Right cardiac atrium (tissue), 5 donors: Measurements from ENCODE around the gene RNF130. TPM values are rescaled to one million over a fixed set of nuclear protein-coding genes. Genes with fewer than 3 reads are reported as not detected.
"Not testable (repeated sequence)": the region's sequence is repeated elsewhere in the genome, so short reads cannot be mapped to it uniquely, and the experiment has no call there.

Experiments
- ATAC-seq, 2 donors: fragments of 200-7000 bp; cut with Tn5 transposase; one replicate each; pipeline versions ENCODE4 v1.8.0 to v1.9.1; 2020; ENCODE audit warnings: moderate library complexity in 2 of 2, mild to moderate bottlenecking in 1 of 2
- DNase-seq, 3 donors: peaks; one replicate each; pipeline ENCODE4 v3.0.0-alpha.2; 2020
- H3K27ac ChIP-seq: one replicate; pipeline ENCODE4 v1.5.1; 2013; ENCODE audit warnings: mild to moderate bottlenecking, low read length, control low read depth, moderate library complexity
- H3K27me3 ChIP-seq: one replicate; pipeline ENCODE4 v1.6.1; 2013; ENCODE audit not compliant: control insufficient read depth, insufficient read depth
- H3K4me1 ChIP-seq: one replicate; pipeline ENCODE4 v1.6.1; 2013; ENCODE audit warnings: low read length; ENCODE audit not compliant: control insufficient read depth, insufficient read depth
- H3K4me3 ChIP-seq: one replicate; pipeline ENCODE4 v1.5.1; 2013; ENCODE audit warnings: low read length, control low read depth
- H3K9me3 ChIP-seq: one replicate; pipeline ENCODE4 v1.6.1; 2013; ENCODE audit warnings: low read length; ENCODE audit not compliant: control insufficient read depth
- WGBS: extraction: QIAGEN DNeasy Blood & Tissue Kit; methylation state at CpG from one replicate; pipeline ENCODE4 v1.1.7; 2013; 5-methylcytosine and 5-hydroxymethylcytosine counted together
- intact Hi-C, 4 donors: fragments of 100-400 bp; cut with DNase I; formaldehyde crosslinking; loops; one replicate each; pipeline versions ENCODE4 v1.11.0 to v1.14.0; 2022 to 2023
- polyA plus RNA-seq: library from polyadenylated mRNA; stranded (reverse); fragments of 200-250 nt; gene quantifications from one replicate; pipeline ENCODE4 v1.2.3, GENCODE V29; 2013
- total RNA-seq, 4 donors: library from RNA; stranded (reverse); fragmentation: NEBNext Ultra II Directional; extraction: Animal tissue kit (Norgen Biotek cat#: 25700); gene quantifications; one replicate each; pipeline ENCODE4 v1.2.1, GENCODE V29; 2021
- donor health status: healthy with polysubstance abuse.
- donor health status: DM: no; HTN: yes; CAD: no.
- donor health status: DM: no; HTN: no; CAD: no.
- donor health status: DM: no; HTN: yes; CAD: no; lungs with severe emphysema.
- donor health status: DM: yes; HTN: yes; CAD: no.

RNF130 gene
- total and polyA plus RNA-seq, 5 donors = 40.8 to 51.6 (median 48.2) TPM

DNA sequence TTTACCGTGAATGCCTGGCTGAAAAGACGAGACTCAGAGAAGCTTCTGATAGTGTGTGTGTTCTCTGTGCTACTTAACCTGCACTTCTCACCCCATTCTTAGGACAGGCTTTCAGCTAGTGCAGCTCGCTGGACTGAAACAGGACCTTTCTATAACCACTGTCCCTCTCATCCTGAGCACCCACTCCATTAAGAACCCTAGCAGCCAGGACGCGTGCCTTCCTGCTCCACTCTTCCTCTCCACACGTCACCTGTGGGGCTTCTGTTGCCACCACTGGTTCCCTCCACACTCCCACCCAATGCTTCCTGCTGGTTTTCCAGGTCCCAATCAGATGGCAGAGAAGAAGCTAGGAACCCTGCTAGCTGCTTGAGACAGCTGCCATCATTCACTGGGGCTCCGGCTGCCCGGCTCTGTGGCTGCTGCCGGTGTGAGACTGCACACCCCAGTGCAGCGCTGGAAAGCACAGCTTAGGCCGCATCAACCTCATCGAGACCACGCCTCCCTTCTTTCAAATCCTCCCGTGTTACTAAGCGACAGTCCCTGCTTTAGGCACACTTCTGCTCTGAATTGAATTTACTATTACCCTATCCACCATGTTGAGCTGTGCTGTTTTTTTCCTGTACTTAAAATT, 44.0 kb downstream of the RNF130 start:
- intact Hi-C loops = no loop called here
- peak; percentile 26 to 32 for ATAC-seq
- 86% methylated on average over 15 of the region's 15 CpGs for WGBS
- DNase-seq = no peak
- no peaks in the 10 kb centered on the region for H3K9me3 ChIP-seq
- no peak overlapping the region for H3K27ac ChIP-seq
- peaks cover 2% of the 10 kb centered on the region for H3K4me1 ChIP-seq
- no peak overlapping the region for H3K4me3 ChIP-seq
- no peaks in the 10 kb centered on the region for H3K27me3 ChIP-seq

DNA sequence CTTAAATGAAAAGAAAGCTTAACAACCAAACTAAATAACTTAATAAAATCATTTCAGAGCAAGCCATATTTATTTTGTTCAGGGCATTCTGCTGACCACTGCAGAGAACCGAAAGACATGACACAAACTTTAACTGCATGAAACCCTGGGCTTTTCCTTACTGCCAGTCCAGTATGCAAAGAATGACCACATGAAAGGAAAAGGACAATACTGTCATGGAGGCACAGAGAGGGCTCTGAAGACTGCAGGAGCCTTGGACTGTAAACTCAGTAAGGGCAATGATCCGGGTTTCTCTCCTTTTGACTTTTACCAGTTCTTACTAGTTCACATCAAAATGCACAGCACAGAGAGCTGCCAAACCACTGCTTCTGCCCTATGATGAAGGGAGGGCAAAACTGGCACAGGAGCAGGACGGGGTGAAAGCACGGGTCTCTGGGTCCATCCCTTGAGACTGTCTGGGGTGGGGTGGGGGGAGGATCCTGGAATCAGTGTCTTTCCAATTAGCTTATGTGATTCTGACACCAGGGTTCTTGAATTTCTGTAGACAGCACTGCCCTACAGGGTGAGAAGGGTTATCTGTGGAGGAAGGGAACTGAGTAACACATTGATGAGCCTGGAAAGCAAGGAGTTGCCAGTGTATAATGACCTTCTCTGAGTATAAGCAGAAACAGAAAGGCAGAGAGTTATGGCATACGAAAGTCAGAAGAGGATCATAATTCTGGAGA, 44.7 kb downstream of the RNF130 start:
- 65% methylated on average over 5 of the region's 5 CpGs for WGBS
- no peak overlapping the region for H3K27ac ChIP-seq
- H3K27me3 ChIP-seq = no peaks in the 10 kb centered on the region
- no peaks in the 10 kb centered on the region for H3K9me3 ChIP-seq
- peak; percentile 38 to 57 for ATAC-seq
- intact Hi-C loops = no loop called here
- no peak for DNase-seq
- H3K4me3 ChIP-seq = no peak overlapping the region
- peaks cover 2% of the 10 kb centered on the region for H3K4me1 ChIP-seq

DNA sequence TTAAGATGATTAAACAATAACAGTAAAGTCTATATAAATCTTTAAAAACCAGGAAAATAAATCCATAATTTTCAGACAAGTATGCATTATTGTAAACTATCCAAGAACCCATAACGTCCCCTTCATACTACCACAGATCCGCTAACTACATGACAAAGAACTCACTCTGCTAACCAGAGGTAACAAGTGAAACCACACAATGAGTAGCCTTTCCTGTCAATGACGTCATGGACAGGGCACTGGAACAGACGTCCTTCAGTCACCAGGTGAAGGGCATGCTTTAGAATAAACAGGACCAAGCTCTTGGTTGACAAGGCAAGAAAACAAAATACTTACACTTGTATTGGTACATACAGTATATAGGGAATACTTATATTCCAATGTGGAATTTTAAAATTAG, 45.2 kb downstream of the RNF130 start:
- Histone ChIP-seq H3K27me3 (no peaks in the 10 kb centered on the region), H3K27ac (no peak overlapping the region), H3K4me3 (no peak overlapping the region), H3K4me1 (peaks cover 2% of the 10 kb centered on the region), H3K9me3 (no peaks in the 10 kb centered on the region)
- DNase-seq = no peak
- peak; percentile 43 to 83 for ATAC-seq
- intact Hi-C loops = no loop called here
- WGBS = 31% methylated on average over 4 of the region's 4 CpGs

DNA sequence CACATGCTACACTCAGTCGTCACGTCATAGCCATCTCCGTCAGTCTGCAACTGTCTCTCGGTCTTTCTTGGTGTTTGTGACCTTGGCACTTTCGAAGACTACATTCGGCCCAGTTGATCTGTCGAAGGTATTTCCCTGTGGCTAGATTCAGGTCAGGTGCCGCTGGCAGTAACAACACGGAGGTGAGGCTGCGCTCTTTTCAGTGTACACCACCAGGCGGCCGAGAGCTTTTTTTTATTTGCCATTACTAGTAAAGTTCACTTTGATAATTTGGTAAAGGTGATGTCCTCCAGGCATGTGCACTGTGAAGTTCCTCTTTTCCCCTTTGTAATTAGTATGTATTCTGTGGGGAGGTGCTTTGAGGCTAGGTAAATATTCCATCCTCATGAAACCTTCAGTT, 49.7 kb downstream of the RNF130 start:
- ATAC-seq (no peak), DNase-seq (no peak)
- no peaks in the 10 kb centered on the region for H3K27me3 ChIP-seq
- H3K27ac ChIP-seq = no peak overlapping the region
- 93% methylated on average over 12 of the region's 12 CpGs for WGBS
- intact Hi-C loops = no loop called here
- no peaks in the 10 kb centered on the region for H3K9me3 ChIP-seq
- no peak overlapping the region for H3K4me3 ChIP-seq
- H3K4me1 ChIP-seq = no peaks in the 10 kb centered on the region

DNA sequence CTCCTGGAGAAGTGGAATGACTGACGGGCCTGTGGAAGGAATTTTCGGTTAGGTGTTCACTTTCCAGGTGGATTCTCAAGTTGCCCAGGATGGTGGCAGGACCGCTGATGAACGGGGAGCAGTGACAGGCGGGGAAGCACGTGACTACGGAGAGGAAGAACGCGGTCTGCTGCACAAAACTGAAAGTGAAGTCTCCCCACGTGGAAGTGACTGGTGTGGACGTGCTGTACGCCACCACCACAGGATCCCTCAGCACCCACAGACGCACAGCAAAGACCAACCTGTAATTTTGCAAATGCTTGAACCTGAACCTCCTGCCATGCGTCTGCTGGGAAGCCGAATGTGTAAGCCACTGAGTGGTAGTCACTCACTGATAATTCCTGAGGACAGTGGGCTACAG, 51.4 kb downstream of the RNF130 start:
- no peak overlapping the region for H3K27ac ChIP-seq
- H3K27me3 ChIP-seq = no peaks in the 10 kb centered on the region
- 96% methylated on average over 15 of the region's 15 CpGs for WGBS
- ATAC-seq = no peak
- H3K4me3 ChIP-seq = no peak overlapping the region
- intact Hi-C loops = no loop called here
- no peaks in the 10 kb centered on the region for H3K4me1 ChIP-seq
- no peaks in the 10 kb centered on the region for H3K9me3 ChIP-seq
- no peak for DNase-seq

DNA sequence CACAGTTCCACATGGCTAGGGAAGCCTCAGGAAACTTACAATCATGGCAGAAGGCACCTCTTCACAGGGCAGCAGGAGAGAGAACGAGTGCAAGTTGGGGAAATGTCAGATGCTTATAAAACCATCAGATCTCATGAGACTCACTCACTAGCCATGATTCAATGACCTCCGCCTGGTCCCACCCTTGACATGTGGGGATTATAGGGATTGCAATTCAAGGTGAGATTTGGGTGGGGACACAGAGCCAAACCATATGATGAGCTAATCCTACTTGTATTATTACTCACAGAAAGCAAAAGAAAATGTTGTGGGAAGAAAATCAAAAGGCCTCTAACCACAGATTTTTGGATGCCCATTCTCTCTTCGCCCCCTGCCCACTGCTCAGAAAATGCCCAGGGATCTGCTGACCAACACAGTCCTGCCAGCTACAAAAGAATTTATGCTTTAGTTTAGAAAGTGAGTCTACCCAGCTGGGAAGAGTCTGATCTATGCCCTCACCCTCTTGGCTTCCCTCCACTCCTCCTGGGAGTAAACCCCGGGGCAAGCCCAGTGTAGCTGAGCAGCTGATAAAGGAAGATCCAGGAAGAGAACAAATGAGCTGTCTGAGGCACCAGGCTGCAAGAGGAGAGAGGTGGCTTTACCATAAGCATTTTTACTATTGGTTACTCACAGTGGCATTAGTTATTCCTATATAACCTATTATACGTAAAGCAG, 53.1 kb downstream of the RNF130 start:
- 89% methylated on average over 5 of the region's 5 CpGs for WGBS
- ATAC-seq = no peak
- intact Hi-C loops = no loop called here

DNA sequence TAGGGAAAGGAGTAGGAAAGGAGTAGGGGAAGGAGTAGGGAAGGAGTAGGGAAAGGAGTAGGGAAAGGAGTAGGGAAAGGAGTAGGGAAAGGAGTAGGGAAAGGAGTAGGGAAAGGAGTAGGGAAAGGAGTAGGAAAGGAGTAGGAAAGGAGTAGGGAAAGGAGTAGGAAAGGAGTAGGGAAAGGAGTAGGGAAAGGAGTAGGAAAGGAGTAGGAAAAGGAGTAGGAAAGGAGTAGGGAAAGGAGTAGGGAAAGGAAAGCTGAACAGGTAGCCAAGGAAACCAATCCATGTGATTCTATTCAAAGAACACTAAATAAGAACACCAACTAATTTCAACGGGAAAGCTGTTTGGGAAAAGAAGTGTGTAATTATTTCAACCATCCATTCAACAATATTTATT, 56.0 kb downstream of the RNF130 start:
- H3K27ac ChIP-seq, intact Hi-C loops, H3K9me3 ChIP-seq, H3K4me1 ChIP-seq, ATAC-seq, DNase-seq, H3K4me3 ChIP-seq, H3K27me3 ChIP-seq: not testable (repeated sequence)
- WGBS = 100% methylated on average over 1 of the region's 1 CpG

More for the DNA sequence above, 53.1 kb downstream of the RNF130 start:
- no peak overlapping the region for H3K27ac ChIP-seq
- no peaks in the 10 kb centered on the region for H3K9me3 ChIP-seq
- no peak for DNase-seq
- H3K4me1 ChIP-seq = no peaks in the 10 kb centered on the region
- no peaks in the 10 kb centered on the region for H3K27me3 ChIP-seq
- H3K4me3 ChIP-seq = no peak overlapping the region

DNA sequence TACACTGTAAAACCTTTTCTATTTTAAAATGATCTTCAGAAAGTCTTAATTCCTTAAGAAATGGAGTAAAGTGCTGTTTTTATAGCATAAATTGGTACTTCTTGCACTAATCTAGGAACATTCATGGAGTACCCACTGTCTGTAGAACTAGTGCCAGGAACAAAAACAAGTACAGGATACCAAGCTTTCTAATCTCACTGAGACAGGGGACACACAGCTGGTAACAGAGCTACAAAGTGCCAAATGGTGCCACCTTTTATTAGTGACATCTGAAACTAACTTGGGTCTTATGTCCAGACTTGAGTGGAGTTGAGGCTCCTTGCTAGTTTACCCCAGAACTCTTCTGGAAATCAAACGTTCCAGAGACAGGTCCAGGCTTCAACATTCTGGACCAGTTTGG, 57.9 kb downstream of the RNF130 start:
- no peak for ATAC-seq

DNA sequence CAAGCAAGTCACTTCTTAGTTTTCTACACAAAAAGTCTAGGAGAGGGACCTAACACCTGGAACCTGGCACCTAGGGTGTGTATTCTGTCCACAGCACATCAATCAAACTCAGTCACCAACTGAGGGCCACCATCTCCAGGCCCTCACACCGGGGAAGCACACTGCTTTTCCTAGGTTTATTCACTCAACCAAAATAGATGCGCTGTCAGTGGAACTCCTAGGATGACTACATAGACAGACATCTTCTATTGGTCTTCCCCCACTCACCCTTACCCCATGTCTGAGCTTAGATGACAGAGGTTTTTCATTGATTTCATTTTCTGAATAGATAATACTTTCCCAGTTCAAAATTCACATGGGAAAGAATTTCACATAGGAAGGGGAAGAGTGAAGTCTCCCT, 59.2 kb downstream of the RNF130 start:
- no peak overlapping the region for H3K27ac ChIP-seq
- DNase-seq (no peak), ATAC-seq (no peak)
- peaks cover 6% of the 10 kb centered on the region for H3K4me1 ChIP-seq
- H3K27me3 ChIP-seq = no peaks in the 10 kb centered on the region
- WGBS = 32% methylated on average over 2 of the region's 2 CpGs
- no peaks in the 10 kb centered on the region for H3K9me3 ChIP-seq
- intact Hi-C loops = no loop called here
- no peak overlapping the region for H3K4me3 ChIP-seq

More for the DNA sequence above, 57.9 kb downstream of the RNF130 start:
- Histone ChIP-seq H3K4me1 (no peaks in the 10 kb centered on the region), H3K27me3 (no peaks in the 10 kb centered on the region), H3K9me3 (no peaks in the 10 kb centered on the region), H3K27ac (no peak overlapping the region), H3K4me3 (no peak overlapping the region)
- intact Hi-C loops = no loop called here
- no peak for DNase-seq
- 43% methylated on average over 1 of the region's 1 CpG for WGBS

DNA sequence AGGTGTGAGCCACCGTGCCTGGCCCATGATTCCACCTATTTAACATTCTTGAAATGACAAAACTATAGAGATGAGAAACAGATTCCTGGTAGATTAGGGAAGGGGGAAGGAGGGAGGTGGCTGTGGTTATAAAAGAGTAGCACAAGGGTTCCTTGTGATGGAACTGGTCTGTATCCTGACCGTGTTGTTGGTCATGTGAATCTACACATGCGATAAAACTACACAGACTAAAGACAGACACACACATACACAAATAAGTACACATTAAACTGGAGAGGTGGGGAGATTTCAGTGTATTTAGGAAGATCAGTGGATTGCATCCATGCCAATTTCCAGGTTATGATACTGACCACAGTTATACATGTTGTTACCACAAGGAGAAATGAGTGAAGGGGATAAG, 60.9 kb downstream of the RNF130 start:
- no peaks in the 10 kb centered on the region for H3K27me3 ChIP-seq
- H3K27ac ChIP-seq = no peak overlapping the region
- H3K9me3 ChIP-seq = no peaks in the 10 kb centered on the region
- WGBS = 92% methylated on average over 3 of the region's 3 CpGs
- ATAC-seq = no peak
- intact Hi-C loops = no loop called here
- no peak for DNase-seq
- no peak overlapping the region for H3K4me3 ChIP-seq
- H3K4me1 ChIP-seq = peaks cover 6% of the 10 kb centered on the region

DNA sequence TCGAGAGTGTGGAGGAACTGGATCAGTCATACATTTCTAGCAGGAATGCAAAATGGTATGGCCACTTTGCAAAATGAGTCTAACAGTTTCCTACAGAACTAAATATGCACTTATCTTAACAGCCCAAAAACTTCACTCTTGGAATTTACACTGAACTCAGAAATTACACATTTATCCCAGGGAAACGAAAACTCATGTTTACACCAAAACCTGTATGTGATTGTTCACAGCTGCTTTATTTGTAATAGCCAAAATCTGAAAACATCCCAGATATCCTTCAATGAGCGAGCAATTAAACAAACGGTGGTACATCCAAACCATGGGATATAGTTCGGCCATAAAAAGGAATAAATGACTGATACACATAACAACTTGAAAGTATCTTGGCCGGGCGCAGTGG, 62.0 kb downstream of the RNF130 start:
- H3K4me3 ChIP-seq = no peak overlapping the region
- DNase-seq = no peak
- 69% methylated on average over 7 of the region's 7 CpGs for WGBS
- ATAC-seq = no peak
- H3K4me1 ChIP-seq = peaks cover 6% of the 10 kb centered on the region
- intact Hi-C loops = no loop called here
- H3K9me3 ChIP-seq = no peaks in the 10 kb centered on the region
- H3K27me3 ChIP-seq = no peaks in the 10 kb centered on the region
- no peak overlapping the region for H3K27ac ChIP-seq
